ENCODE data around the gene DNAH3.

DNA sequence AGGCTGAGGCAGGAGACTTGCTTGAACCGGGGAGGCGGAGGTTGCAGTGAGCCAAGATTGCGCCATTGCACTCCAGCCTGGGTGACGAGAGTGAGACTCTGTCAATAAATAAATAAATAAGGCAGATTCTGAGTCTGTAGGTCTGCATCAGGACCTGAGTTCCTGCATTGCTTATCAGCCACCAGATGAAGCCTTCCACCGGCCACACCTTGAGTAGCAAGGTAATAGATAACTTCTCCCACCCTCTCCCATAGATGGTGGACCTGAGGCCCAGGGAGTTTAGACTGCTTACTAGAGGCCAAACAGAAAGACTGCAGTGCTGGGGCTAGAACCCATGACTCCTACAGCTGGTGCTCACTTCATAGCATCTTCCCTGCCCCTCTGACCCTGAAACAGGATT lies 38.7 kb upstream of the DNAH3 start:
- TF ChIP-seq CTCF (IDR thresholded peaks at IDR 0.05) (no peak), POLR2A (IDR thresholded peaks at IDR 0.05) (no peak)
